PC-9 (cell line): ENCODE results near the gene CSH1. TPM values are rescaled to one million over a fixed set of nuclear protein-coding genes. Genes with fewer than 3 reads are reported as not detected.
"Not testable (repeated sequence)": the region's sequence is repeated elsewhere in the genome, so short reads cannot be mapped to it uniquely, and the experiment has no call there.

Experiments
- BruUV-seq: library from RNA; stranded (reverse); fragments of 400-500 nt; replicated peaks from 2 replicates; lab custom pipeline; 2021; lab: Mats Ljungman, UMichigan
- CTCF ChIA-PET: fragments of 300-600 bp; sonication (Branson Sonifier 250); formaldehyde crosslinking; loops from one replicate; lab custom pipeline; 2022; ENCODE audit warnings: antibody characterized with exemption; lab: Charles Lee
- POLR2A ChIA-PET: fragments of 300-600 bp; sonication (Branson Sonifier 250); formaldehyde crosslinking; loops from one replicate; lab custom pipeline; 2022; ENCODE audit warnings: antibody characterized with exemption; ENCODE audit not compliant: unreplicated experiment; lab: Charles Lee
- DNase-seq, 2 experiments: peaks; one replicate each; pipeline versions ENCODE4 v3.0.0 to v3.0.0-alpha.2; 2015 to 2022; ENCODE audit warnings: mixed read lengths in 1 of 2
- H2AFZ ChIP-seq: fragments of 200-600 bp; sonication (generic); 2 replicates; pipeline ENCODE4 v1.8.1; 2017; ENCODE audit warnings: antibody characterized with exemption
- H3F3A ChIP-seq: fragments of 200-600 bp; sonication (generic); 2 replicates; pipeline ENCODE4 v1.8.1; 2017; ENCODE audit warnings: antibody characterized with exemption, mild to moderate bottlenecking, low read depth; ENCODE audit not compliant: insufficient read depth
- H3K27ac ChIP-seq: fragments of 200-600 bp; sonication (generic); 2 replicates; pipeline ENCODE4 v1.6.1; 2016; ENCODE audit warnings: mixed run types
- H3K27me3 ChIP-seq: fragments of 200-600 bp; sonication (generic); 2 replicates; pipeline ENCODE4 v1.6.1; 2016; ENCODE audit warnings: low read depth, mixed run types; ENCODE audit not compliant: insufficient read depth
- H3K36me3 ChIP-seq: fragments of 200-600 bp; sonication (generic); 2 replicates; pipeline ENCODE4 v1.6.1; 2016; ENCODE audit warnings: low read depth, mixed run types
- H3K4me1 ChIP-seq: fragments of 200-600 bp; sonication (generic); replicated peaks from 2 replicates; pipeline ENCODE4 v1.6.1; 2016; ENCODE audit warnings: mixed run types; ENCODE audit not compliant: insufficient read depth
- H3K4me2 ChIP-seq: fragments of 200-600 bp; sonication (generic); 2 replicates; pipeline ENCODE4 v1.6.1; 2017; ENCODE audit warnings: mixed run types
- H3K4me3 ChIP-seq: fragments of 200-600 bp; sonication (generic); 2 replicates; pipeline ENCODE4 v1.6.1; 2016; ENCODE audit warnings: mixed run types
- H3K79me2 ChIP-seq: fragments of 200-600 bp; sonication (generic); 2 replicates; pipeline ENCODE4 v1.6.1; 2017; ENCODE audit warnings: low read depth, mixed run types
- H3K9me2 ChIP-seq: fragments of 200-600 bp; sonication (generic); 2 replicates; pipeline ENCODE4 v1.8.1; 2017; ENCODE audit warnings: mild to moderate bottlenecking; ENCODE audit not compliant: insufficient read depth
- H3K9me3 ChIP-seq: fragments of 200-600 bp; sonication (generic); 2 replicates; pipeline ENCODE4 v1.8.1; 2016; ENCODE audit warnings: low read depth; ENCODE audit not compliant: insufficient read depth
- H4K20me1 ChIP-seq: fragments of 200-600 bp; sonication (generic); 2 replicates; pipeline ENCODE4 v1.8.1; 2017; ENCODE audit not compliant: insufficient read depth
- EZH2 ChIP-seq: fragments of 200-600 bp; sonication (generic); IDR thresholded peaks from 2 replicates; pipeline ENCODE4 v1.8.0; 2017; ENCODE audit warnings: antibody characterized with exemption, low read depth
- intact Hi-C: fragments of 100-400 bp; cut with micrococcal nuclease; formaldehyde crosslinking; loops from one replicate; pipeline ENCODE4 v1.10.0; 2022; ENCODE audit not compliant: unreplicated experiment
- total RNA-seq: library from RNA; stranded (reverse); gene quantifications from 2 replicates; pipeline ENCODE4 v1.2.3, GENCODE V29; 2021
- TF ChIP-seq, protein P1 (sequence below): fragments of 200-600 bp; sonication (generic); conservative IDR thresholded peaks from 2 replicates; pipeline ENCODE4 v1.6.1; 2017; ENCODE audit warnings: mixed run types, antibody characterized with exemption, mild to moderate bottlenecking, moderate library complexity

Gene CSH1
- total RNA-seq, 1 experiment from 2014 or later: not detected

- no peak for TF ChIP-seq EZH2
- TF ChIP-seq, protein P1, sequence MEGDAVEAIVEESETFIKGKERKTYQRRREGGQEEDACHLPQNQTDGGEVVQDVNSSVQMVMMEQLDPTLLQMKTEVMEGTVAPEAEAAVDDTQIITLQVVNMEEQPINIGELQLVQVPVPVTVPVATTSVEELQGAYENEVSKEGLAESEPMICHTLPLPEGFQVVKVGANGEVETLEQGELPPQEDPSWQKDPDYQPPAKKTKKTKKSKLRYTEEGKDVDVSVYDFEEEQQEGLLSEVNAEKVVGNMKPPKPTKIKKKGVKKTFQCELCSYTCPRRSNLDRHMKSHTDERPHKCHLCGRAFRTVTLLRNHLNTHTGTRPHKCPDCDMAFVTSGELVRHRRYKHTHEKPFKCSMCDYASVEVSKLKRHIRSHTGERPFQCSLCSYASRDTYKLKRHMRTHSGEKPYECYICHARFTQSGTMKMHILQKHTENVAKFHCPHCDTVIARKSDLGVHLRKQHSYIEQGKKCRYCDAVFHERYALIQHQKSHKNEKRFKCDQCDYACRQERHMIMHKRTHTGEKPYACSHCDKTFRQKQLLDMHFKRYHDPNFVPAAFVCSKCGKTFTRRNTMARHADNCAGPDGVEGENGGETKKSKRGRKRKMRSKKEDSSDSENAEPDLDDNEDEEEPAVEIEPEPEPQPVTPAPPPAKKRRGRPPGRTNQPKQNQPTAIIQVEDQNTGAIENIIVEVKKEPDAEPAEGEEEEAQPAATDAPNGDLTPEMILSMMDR: no peak
- ChIA-PET POLR2A (no interaction called here), CTCF (no interaction called here)
- no TSS peak for BruUV-seq
- no peak overlapping the region for H3K4me2 ChIP-seq
- no peaks in the 10 kb centered on the region for H3K9me2 ChIP-seq
- H3K79me2 ChIP-seq: no peaks in the 10 kb centered on the region
- H3K36me3 ChIP-seq: no peaks in the 10 kb centered on the region
- no peak overlapping the region for H3K27ac ChIP-seq
- no peaks in the 10 kb centered on the region for H3F3A ChIP-seq
- no peaks in the 10 kb centered on the region for H4K20me1 ChIP-seq
- H3K9me3 ChIP-seq: no peaks in the 10 kb centered on the region
- intact Hi-C loops: no loop called here
- DNase-seq: no peak
- H3K4me3 ChIP-seq: no peak overlapping the region
- H3K27me3 ChIP-seq: no peaks in the 10 kb centered on the region
- no peaks in the 10 kb centered on the region for H3K4me1 ChIP-seq
- no peak overlapping the region for H2AFZ ChIP-seq
These were observed 29.8 kb upstream of the CSH1 start for GRCh38 chr17:63926164-63926563.

- Histone ChIP-seq H4K20me1 (no peaks in the 10 kb centered on the region), H3K4me2 (no peak overlapping the region), H3K27me3 (no peaks in the 10 kb centered on the region), H3F3A (no peaks in the 10 kb centered on the region), H3K4me1 (no peaks in the 10 kb centered on the region), H3K36me3 (no peaks in the 10 kb centered on the region), H2AFZ (no peak overlapping the region), H3K27ac (no peak overlapping the region), H3K9me2 (no peaks in the 10 kb centered on the region), H3K9me3 (no peaks in the 10 kb centered on the region), H3K4me3 (no peak overlapping the region), H3K79me2 (no peaks in the 10 kb centered on the region)
- no TSS peak for BruUV-seq
- intact Hi-C loops: no loop called here
- CTCF ChIA-PET: no interaction called here
- no peak for TF ChIP-seq EZH2
- TF ChIP-seq, protein P1: no peak
- DNase-seq: no peak
- POLR2A ChIA-PET: no interaction called here
These were observed 29.2 kb upstream of the CSH1 start for GRCh38 chr17:63925615-63926014.

DNA sequence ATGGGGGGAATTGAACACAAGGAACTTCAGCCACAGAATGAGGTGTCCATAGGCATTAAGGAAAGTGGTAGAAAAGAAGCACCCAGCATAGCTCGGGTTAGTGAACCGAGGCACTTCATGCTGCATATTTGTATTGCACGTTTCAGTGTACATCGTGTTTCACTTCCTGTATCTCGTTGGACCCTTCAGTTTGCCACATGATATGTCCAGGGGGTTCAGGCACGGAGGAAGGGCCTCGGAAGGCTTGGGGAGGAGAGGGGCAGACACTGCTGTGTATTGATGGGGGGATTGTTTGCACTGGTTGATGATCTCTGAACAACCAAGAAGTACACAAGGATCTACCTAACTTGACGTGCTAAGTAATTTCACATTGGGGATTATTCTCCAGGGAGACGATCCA lies 26.0 kb upstream of the CSH1 start:
- H3F3A ChIP-seq, DNase-seq, H3K27me3 ChIP-seq, H3K4me1 ChIP-seq, H3K4me3 ChIP-seq, H3K9me3 ChIP-seq, CTCF ChIA-PET, H3K79me2 ChIP-seq, POLR2A ChIA-PET, intact Hi-C loops, H3K9me2 ChIP-seq, H2AFZ ChIP-seq, BruUV-seq, H4K20me1 ChIP-seq, H3K4me2 ChIP-seq, H3K27ac ChIP-seq, H3K36me3 ChIP-seq: not testable (repeated sequence)

DNA sequence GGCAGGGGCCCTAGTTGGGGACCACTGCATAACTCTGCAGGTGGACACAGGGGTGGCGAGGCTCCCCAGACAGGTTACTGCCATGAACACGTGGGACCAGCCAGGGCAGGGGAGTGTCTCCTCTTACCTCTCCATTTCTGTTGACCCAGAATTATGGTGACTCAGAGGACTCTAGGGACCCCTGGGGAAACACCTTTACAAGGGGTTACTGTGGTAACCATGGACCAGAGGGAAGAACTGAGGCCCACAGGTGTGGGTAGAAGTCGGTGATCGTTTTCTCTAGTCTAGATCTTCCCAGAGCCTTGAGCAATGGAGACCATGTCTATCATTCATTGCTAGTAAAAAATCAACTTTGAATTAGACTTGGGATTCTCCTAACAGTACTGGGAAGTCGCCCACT lies 24.4 kb upstream of the CSH1 start:
- DNase-seq, BruUV-seq, H3K4me2 ChIP-seq, H3K9me3 ChIP-seq, POLR2A ChIA-PET, H3K4me1 ChIP-seq, H3K36me3 ChIP-seq, H3K9me2 ChIP-seq, intact Hi-C loops, H4K20me1 ChIP-seq, H2AFZ ChIP-seq, H3K27ac ChIP-seq, H3K4me3 ChIP-seq, H3F3A ChIP-seq, H3K79me2 ChIP-seq: not testable (repeated sequence)
- CTCF ChIA-PET: interaction anchor here (0.6 to 2.8 kb wide), 3 partner anchors 17 to 391 kb away, joined by 3 to 15 read pairs (median 4); no protein-coding TSS in a partner anchor
- peaks cover 13% of the 10 kb centered on the region; the same call in 1 of the 2 replicates for H3K27me3 ChIP-seq

DNA sequence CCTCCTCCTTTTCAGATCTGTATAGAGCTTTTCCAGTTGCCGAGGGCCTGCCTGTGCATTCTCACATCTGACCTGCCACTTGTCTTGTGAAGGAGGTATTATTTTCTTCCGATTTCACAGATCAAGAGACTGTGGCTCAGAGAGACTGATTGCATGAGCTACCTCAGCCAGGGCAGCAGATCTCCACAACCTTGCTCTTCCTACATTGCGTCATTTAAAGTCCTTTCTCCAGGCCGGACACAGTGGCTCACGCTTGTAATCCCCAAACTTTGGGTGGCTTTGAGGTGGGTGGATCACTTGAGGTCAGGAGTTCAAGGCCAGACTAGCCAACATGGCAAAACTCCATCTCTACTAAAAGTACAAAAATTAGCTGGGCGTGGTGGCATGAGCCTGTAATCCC lies 23.7 kb upstream of the CSH1 start:
- H3K4me1 ChIP-seq, H4K20me1 ChIP-seq, BruUV-seq, H3K36me3 ChIP-seq, H3K4me2 ChIP-seq, H3F3A ChIP-seq, H3K9me3 ChIP-seq, intact Hi-C loops, H2AFZ ChIP-seq, DNase-seq, H3K9me2 ChIP-seq, H3K79me2 ChIP-seq, H3K27ac ChIP-seq, H3K4me3 ChIP-seq: not testable (repeated sequence)
- ChIA-PET CTCF (interaction anchor here (0.5 to 3.2 kb wide), 11 partner anchors 19 to 429 kb away, joined by 3 to 21 read pairs (median 5); no protein-coding TSS in a partner anchor), POLR2A (interaction anchor here (0.7 kb wide), 1 partner anchor 1274 kb away, joined by 3 read pairs; no protein-coding TSS in a partner anchor)
- peaks cover 18% of the 10 kb centered on the region; the same call in 1 of the 2 replicates for H3K27me3 ChIP-seq
